Left lung (tissue), 10 donors: ENCODE data around the gene FCAMR. TPM values are rescaled to one million over a fixed set of nuclear protein-coding genes. Genes with fewer than 3 reads are reported as not detected.
A peak's percentile ranks its signal among the peaks of the same experiment; 100 is the strongest.

Experiments
- ATAC-seq: fragments of 200-7000 bp; cut with Tn5 transposase; one replicate; pipeline ENCODE4 v1.9.1; 2020; ENCODE audit warnings: moderate library complexity
- DNase-seq, 4 donors: peaks; one replicate each; pipeline ENCODE4 v3.0.0-alpha.2; 2013 to 2020
- H3K27ac ChIP-seq, 2 donors: fragments of 200-600 bp; sonication (generic) in 1 of 2; one replicate each; pipeline versions ENCODE4 v1.5.0 to v1.8.0; 2020 to 2021
- H3K27me3 ChIP-seq, 2 donors: fragments of 200-600 bp; sonication (generic) in 1 of 2; one replicate each; pipeline versions ENCODE4 v1.5.0 to v1.8.0; 2020 to 2021
- H3K36me3 ChIP-seq, 2 donors: fragments of 200-600 bp; sonication (generic) in 1 of 2; one replicate each; pipeline versions ENCODE4 v1.5.0 to v1.8.0; 2020 to 2021
- H3K4me1 ChIP-seq, 2 donors: fragments of 200-600 bp; one replicate each; pipeline ENCODE4 v1.8.0; 2021
- H3K4me3 ChIP-seq, 2 donors: fragments of 200-600 bp; sonication (generic) in 1 of 2; one replicate each; pipeline versions ENCODE4 v1.5.0 to v1.8.0; 2020 to 2021; ENCODE audit warnings: mild to moderate bottlenecking in 1 of 2
- H3K9me3 ChIP-seq, 2 donors: fragments of 200-600 bp; sonication (generic) in 1 of 2; one replicate each; pipeline versions ENCODE4 v1.5.0 to v1.8.0; 2020 to 2021
- CTCF ChIP-seq, 2 donors: fragments of 200-600 bp; sonication (generic) in 1 of 2; IDR thresholded peaks; one replicate each; pipeline versions ENCODE4 v1.5.0 to v1.8.0; 2021; ENCODE audit warnings: antibody characterized with exemption in 2 of 2
- intact Hi-C, 2 donors: fragments of 100-400 bp; cut with DNase I; formaldehyde crosslinking; loops; one replicate each; pipeline versions ENCODE4 v1.11.2 to v1.14.2; 2022
- polyA plus RNA-seq, 6 donors: library from polyadenylated mRNA; unstranded; fragments of 120-200 nt; gene quantifications; one replicate each; pipeline ENCODE4 v1.2.1, GENCODE V29; 2013; ENCODE audit not compliant: insufficient read length in 6 of 6
- total RNA-seq, 2 donors: library from RNA; stranded (reverse); fragmentation: NEBNext Ultra II Directional; extraction: Animal tissue kit (Norgen Biotek cat#: 25700); gene quantifications; one replicate each; pipeline ENCODE4 v1.2.1, GENCODE V29; 2021
- donor health status: DM: no; HTN: yes; CAD: no.
- donor health status: DM: no; HTN: no; CAD: no.

Gene FCAMR
- total and polyA plus RNA-seq, 8 donors: 0.07 to 0.18 (median 0.07) TPM; not detected in 5

DNA sequence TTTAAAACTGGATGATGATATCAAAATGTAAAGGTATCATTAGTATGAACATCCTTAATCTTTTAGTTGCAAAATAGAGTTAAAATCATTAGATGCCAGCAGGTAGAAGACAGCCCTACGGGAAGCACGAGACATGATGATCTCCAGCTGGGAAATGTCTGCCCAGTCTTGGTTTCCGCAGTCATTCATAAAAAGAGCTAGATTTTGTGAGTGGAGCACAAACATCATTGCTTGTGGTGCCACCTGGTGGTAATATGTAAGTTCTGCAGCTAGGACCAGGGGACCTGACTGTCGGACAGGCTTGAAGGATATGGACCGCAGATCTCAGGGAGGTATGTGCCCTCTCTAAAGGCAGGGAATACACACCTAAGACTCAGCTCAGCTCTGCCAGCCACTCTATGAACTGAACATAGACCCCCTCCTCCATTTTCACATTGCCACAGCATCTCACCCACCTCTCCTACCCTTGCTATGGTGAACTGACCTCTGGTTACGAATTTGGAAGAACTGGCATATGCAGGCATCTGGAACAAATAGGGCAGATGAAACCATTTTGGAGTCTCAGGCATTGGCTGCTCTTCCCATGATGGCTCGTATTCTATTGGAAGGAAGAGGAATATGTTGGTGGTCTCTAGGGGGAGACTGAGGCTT, 57.7 kb downstream of the FCAMR start:
- Histone ChIP-seq H3K4me1 (peaks cover 4 to 43% of the 10 kb centered on the region in 2 donors), H3K9me3 (no peaks in the 10 kb centered on the region), H3K4me3 (no peak overlapping the region), H3K27ac (no peak overlapping the region), H3K36me3 (no peaks in the 10 kb centered on the region), H3K27me3 (peaks cover 7 to 35% of the 10 kb centered on the region in 2 donors)
- TF ChIP-seq CTCF (IDR thresholded peaks at IDR 0.05): peak; percentile 81 to 94
- ATAC-seq (peak; percentile 54), DNase-seq (peak in 2 of 4 donors; percentile 64 to 81)
- intact Hi-C loops: loop anchor here in 1 of 2 donors (5.0 kb wide), 1 partner anchor 95 kb away; no protein-coding TSS in a partner anchor

DNA sequence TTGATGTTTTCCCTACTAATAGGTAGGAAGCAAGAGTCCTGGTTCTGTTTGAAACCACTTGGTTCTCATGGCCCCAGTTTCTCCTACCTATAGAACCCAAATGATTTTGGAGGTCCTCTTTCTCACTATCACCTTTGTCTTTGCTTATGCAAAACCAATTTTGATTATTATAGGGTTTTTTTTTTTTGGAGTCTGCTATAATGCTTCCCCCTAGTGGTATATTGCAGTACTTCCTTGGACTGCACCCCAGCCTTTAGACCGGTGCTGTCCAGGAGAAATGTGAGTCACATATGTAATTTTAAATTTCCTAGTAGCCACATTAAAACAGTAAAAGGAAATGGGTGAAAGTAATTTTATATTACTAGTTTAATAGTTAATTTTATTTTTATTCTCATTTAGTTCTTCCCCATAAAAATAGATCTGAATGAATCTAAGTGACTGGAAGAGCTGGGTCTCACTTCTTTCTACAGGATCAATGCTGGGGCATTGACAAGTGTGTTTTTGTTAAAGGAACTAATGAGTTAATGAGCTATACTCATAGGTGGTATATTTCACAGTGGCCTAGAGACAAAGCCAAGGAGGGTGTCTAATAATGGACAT, 59.1 kb downstream of the FCAMR start:
- Histone ChIP-seq H3K9me3 (no peaks in the 10 kb centered on the region), H3K27me3 (peaks cover 7 to 40% of the 10 kb centered on the region in 2 donors), H3K27ac (no peak overlapping the region), H3K36me3 (no peaks in the 10 kb centered on the region), H3K4me3 (no peak overlapping the region), H3K4me1 (peaks cover 4 to 43% of the 10 kb centered on the region in 2 donors)
- peak; percentile 92 to 96 for TF ChIP-seq CTCF (IDR thresholded peaks at IDR 0.05)
- peak in 1 of 4 donors; percentile 54 for DNase-seq
- ATAC-seq: peak; percentile 50
- intact Hi-C loops: loop anchor here in 1 of 2 donors (5.0 kb wide), 1 partner anchor 94 kb away; no protein-coding TSS in a partner anchor

DNA sequence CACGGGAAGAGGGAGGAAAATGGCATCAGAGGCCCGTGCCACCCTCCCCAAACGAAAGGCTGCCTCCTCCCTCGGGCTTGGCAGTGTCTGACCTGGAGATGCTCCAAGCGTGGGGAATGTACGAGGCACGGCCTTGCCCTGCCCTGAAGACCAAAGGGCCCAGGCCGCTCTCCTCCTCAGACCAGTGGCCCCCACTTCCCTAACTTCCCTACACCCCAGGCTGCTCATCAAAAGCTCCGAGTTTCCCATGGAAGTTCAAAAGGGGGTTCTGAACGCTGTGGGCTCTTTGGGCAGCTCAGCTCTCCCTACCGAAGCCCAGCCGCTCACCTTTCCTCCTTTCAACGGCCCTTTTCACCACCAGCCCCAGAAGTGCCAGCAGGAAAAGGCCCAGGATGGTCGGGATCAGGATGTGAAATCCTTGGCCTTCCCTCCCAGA, 60.4 kb downstream of the FCAMR start:
- Histone ChIP-seq H3K4me3 (peak overlapping the region; percentile 32 to 42), H3K36me3 (no peaks in the 10 kb centered on the region), H3K9me3 (no peaks in the 10 kb centered on the region), H3K4me1 (peaks cover 4 to 43% of the 10 kb centered on the region in 2 donors), H3K27ac (peak overlapping the region; percentile 48 to 73), H3K27me3 (peaks cover 7 to 40% of the 10 kb centered on the region in 2 donors)
- intact Hi-C loops: loop anchor here in 1 of 2 donors (5.0 kb wide), 1 partner anchor 93 kb away; no protein-coding TSS in a partner anchor
- peak; percentile 10 for ATAC-seq
- no peak for DNase-seq
- TF ChIP-seq CTCF (IDR thresholded peaks at IDR 0.05): no peak

GRCh38 chr1:206909161-206909882, 60.9 kb downstream of the FCAMR start:
- Histone ChIP-seq H3K4me3 (peak overlapping the region; percentile 32 to 42), H3K27me3 (peaks cover 7 to 40% of the 10 kb centered on the region in 2 donors), H3K4me1 (peaks cover 4 to 43% of the 10 kb centered on the region in 2 donors), H3K9me3 (no peaks in the 10 kb centered on the region), H3K27ac (peak overlapping the region; percentile 48 to 73), H3K36me3 (no peaks in the 10 kb centered on the region)
- ATAC-seq: peak; percentile 87
- no peak for TF ChIP-seq CTCF (IDR thresholded peaks at IDR 0.05)
- intact Hi-C loops: no loop called here
- DNase-seq: peak in 3 of 4 donors; percentile 78 to 94 (median 83)
